NCI-H82 treated with DMSO at 0.1 percent for 48 hours (cell line): ENCODE data around the gene NKAPD1.
"Not testable (repeated sequence)": the region's sequence is repeated elsewhere in the genome, so short reads cannot be mapped to it uniquely, and the experiment has no call there.

ENCODE experiments used
- DNase-seq: peaks from one replicate; lab custom pipeline; 2025; ENCODE audit not compliant: unreplicated experiment; lab: John Stamatoyannopoulos, UW

Gene NKAPD1

GRCh38 chr11:112073941-112074811 lies at the start of gene NKAPD1, which contains the start of gene PIH1D2:
TSS of gene NKAPD1 (plus strand) at chr11:112074299. CDS start at chr11:112075575, 1,276 bp downstream.
TSS of gene PIH1D2 (minus strand) at chr11:112074017. CDS start at chr11:112073174, 843 bp downstream.
- DNase-seq = peak; percentile 51

- DNase-seq = peak; percentile 64
Observed at GRCh38 chr11:112024773-112025678, 49.1 kb upstream of the NKAPD1 start, which contains the start of gene DLAT. TSS of gene DLAT (plus strand) at chr11:112025408. CDS start at chr11:112025473, 65 bp downstream.

- DNase-seq = no peak
Observed at GRCh38 chr11:112025707-112026106, 48.4 kb upstream of the NKAPD1 start.

GRCh38 chr11:112026784-112027410 lies 47.2 kb upstream of the NKAPD1 start:
- DNase-seq = not testable (repeated sequence)

GRCh38 chr11:112029460-112029859 lies 44.6 kb upstream of the NKAPD1 start:
- no peak for DNase-seq

GRCh38 chr11:112033902-112034301 lies 40.2 kb upstream of the NKAPD1 start:
- DNase-seq = no peak

- DNase-seq = no peak
Observed at GRCh38 chr11:112037527-112037926, 36.6 kb upstream of the NKAPD1 start.

- no peak for DNase-seq
Observed at GRCh38 chr11:112042161-112042960, 31.7 kb upstream of the NKAPD1 start.

- no peak for DNase-seq
Observed at GRCh38 chr11:112042961-112043304, 31.2 kb upstream of the NKAPD1 start.

GRCh38 chr11:112044961-112045360 lies 29.1 kb upstream of the NKAPD1 start:
- no peak for DNase-seq

- not testable (repeated sequence) for DNase-seq
Observed at GRCh38 chr11:112046647-112047046, 27.5 kb upstream of the NKAPD1 start.

GRCh38 chr11:112048256-112048655 lies 25.8 kb upstream of the NKAPD1 start:
- DNase-seq = not testable (repeated sequence)

- DNase-seq = no peak
Observed at GRCh38 chr11:112049777-112050176, 24.3 kb upstream of the NKAPD1 start.

GRCh38 chr11:112050721-112051120 lies 23.4 kb upstream of the NKAPD1 start:
- no peak for DNase-seq

- DNase-seq = no peak
Observed at GRCh38 chr11:112051768-112052167, 22.3 kb upstream of the NKAPD1 start.

- DNase-seq = no peak
Observed at GRCh38 chr11:112057170-112057569, 16.9 kb upstream of the NKAPD1 start.

- DNase-seq = no peak
Observed at GRCh38 chr11:112058103-112058502, 16.0 kb upstream of the NKAPD1 start.

GRCh38 chr11:112062923-112063322 lies 11.2 kb upstream of the NKAPD1 start:
- DNase-seq = no peak

- DNase-seq = no peak
Observed at GRCh38 chr11:112082729-112083128, 8.6 kb downstream of the NKAPD1 start.

GRCh38 chr11:112085822-112086421 lies 11.8 kb downstream of the NKAPD1 start:
- no peak for DNase-seq
